GM23338 (cell line): ENCODE data around the gene EVX2. TPM values are rescaled to one million over a fixed set of nuclear protein-coding genes. Genes with fewer than 3 reads are reported as not detected.

ENCODE experiments used
- ATAC-seq: fragments of 200-7000 bp; cut with Tn5 transposase; 3 replicates; pipeline ENCODE4 v1.9.1; 2020
- DNase-seq: peaks from one replicate; pipeline ENCODE4 v3.0.0-alpha.2; 2015; ENCODE audit warnings: low spot score
- H2AFZ ChIP-seq: fragments of 200-600 bp; sonication (generic); 2 replicates; pipeline ENCODE4 v1.8.0; 2016; ENCODE audit warnings: antibody characterized with exemption, mild to moderate bottlenecking, moderate library complexity
- H3F3A ChIP-seq: fragments of 200-600 bp; sonication (generic); replicated peaks from 2 replicates; pipeline ENCODE4 v1.8.0; 2017; ENCODE audit warnings: antibody characterized with exemption, mixed run types, low read depth
- H3K27ac ChIP-seq: fragments of 200-600 bp; sonication (generic); 2 replicates; pipeline ENCODE4 v1.6.1; 2016; ENCODE audit warnings: low read depth
- H3K27me3 ChIP-seq: fragments of 200-600 bp; sonication (generic); 2 replicates; pipeline ENCODE4 v1.8.0; 2016; ENCODE audit warnings: mild to moderate bottlenecking, mixed run types, moderate library complexity; ENCODE audit not compliant: insufficient read depth
- H3K36me3 ChIP-seq: fragments of 200-600 bp; sonication (generic); 2 replicates; pipeline ENCODE4 v1.8.0; 2016; ENCODE audit warnings: mild to moderate bottlenecking; ENCODE audit not compliant: insufficient read depth
- H3K4me1 ChIP-seq: fragments of 200-600 bp; sonication (generic); 2 replicates; pipeline ENCODE4 v1.8.0; 2016; ENCODE audit warnings: mild to moderate bottlenecking, moderate library complexity; ENCODE audit not compliant: insufficient read depth
- H3K4me2 ChIP-seq: fragments of 200-600 bp; sonication (generic); 2 replicates; pipeline ENCODE4 v1.7.1; 2017; ENCODE audit warnings: mixed run types
- H3K4me3 ChIP-seq: fragments of 200-600 bp; sonication (generic); 2 replicates; pipeline ENCODE4 v1.6.1; 2016; ENCODE audit warnings: mixed run types
- H3K79me2 ChIP-seq: fragments of 200-600 bp; sonication (generic); replicated peaks from 2 replicates; pipeline ENCODE4 v1.8.0; 2017; ENCODE audit warnings: mild to moderate bottlenecking; ENCODE audit not compliant: insufficient read depth
- H3K9me2 ChIP-seq: fragments of 200-600 bp; sonication (generic); 2 replicates; pipeline ENCODE4 v1.8.0; 2017; ENCODE audit not compliant: insufficient read depth
- H4K20me1 ChIP-seq: fragments of 200-600 bp; sonication (generic); replicated peaks from 2 replicates; pipeline ENCODE4 v1.8.0; 2017; ENCODE audit warnings: mild to moderate bottlenecking; ENCODE audit not compliant: insufficient read depth
- H3K27ac Mint-ChIP-seq: 2 replicates; pipeline ENCODE4 v1.8.0; 2020; ENCODE audit warnings: inconsistent platforms, mild to moderate bottlenecking, moderate library complexity, mixed read lengths
- H3K27me3 Mint-ChIP-seq: 3 replicates; pipeline ENCODE4 v1.8.0; 2022; ENCODE audit warnings: low read depth, mild to moderate bottlenecking, moderate library complexity, mixed read lengths, inconsistent platforms; ENCODE audit not compliant: insufficient read depth, poor library complexity
- H3K36me3 Mint-ChIP-seq: 3 replicates; pipeline ENCODE4 v1.8.0; 2021; ENCODE audit warnings: low read depth, mild to moderate bottlenecking, inconsistent platforms, moderate library complexity, mixed read lengths
- H3K4me1 Mint-ChIP-seq: 3 replicates; pipeline ENCODE4 v1.8.0; 2020; ENCODE audit warnings: mild to moderate bottlenecking, inconsistent platforms, mixed read lengths
- H3K4me3 Mint-ChIP-seq: 3 replicates; pipeline ENCODE4 v1.8.0; 2021; ENCODE audit warnings: moderate library complexity, mild to moderate bottlenecking, inconsistent platforms, mixed read lengths
- H3K9me3 Mint-ChIP-seq: 3 replicates; pipeline ENCODE4 v1.8.0; 2020; ENCODE audit warnings: moderate library complexity, mild to moderate bottlenecking, inconsistent platforms, mixed read lengths
- ETS1 ChIP-seq: IDR thresholded peaks from 2 replicates; pipeline ENCODE4 v1.6.1; 2016; ENCODE audit warnings: antibody characterized with exemption
- EZH2 ChIP-seq: fragments of 200-600 bp; sonication (generic); IDR thresholded peaks from one replicate; pipeline ENCODE4 v1.8.0; 2017; ENCODE audit warnings: antibody characterized with exemption, mild to moderate bottlenecking, low read depth; ENCODE audit not compliant: unreplicated experiment
- EZH2phosphoT487 ChIP-seq: fragments of 200-600 bp; sonication (generic); IDR thresholded peaks from one replicate; pipeline ENCODE4 v1.8.1; 2018; ENCODE audit warnings: antibody characterized with exemption; ENCODE audit not compliant: unreplicated experiment
- STAT1 ChIP-seq: IDR thresholded peaks from one replicate; pipeline ENCODE4 v1.6.1; 2016; ENCODE audit warnings: antibody characterized with exemption; ENCODE audit not compliant: unreplicated experiment
- polyA plus RNA-seq: library from polyadenylated mRNA; unstranded; fragments of >200 nt; fragmentation: Nextera tagmentation; extraction: Ambion mirVana; gene quantifications from 2 replicates; pipeline ENCODE4 v1.2.1, GENCODE V29; 2016
- total RNA-seq: library from RNA; depleted of rRNA; stranded (reverse); fragments of >200 nt; shearing (Covaris generic); gene quantifications from 2 replicates; pipeline ENCODE4 v1.2.3, GENCODE V29; 2014

The EVX2 gene
- total and polyA plus RNA-seq, 2 experiments from 2014 or later: 0.03 TPM; not detected in 1

- no peak overlapping the region for H3K27ac Mint-ChIP-seq
- peak; percentile 49 for DNase-seq
- no peaks in the 10 kb centered on the region for H3K79me2 ChIP-seq
These were observed 10.5 kb downstream of the EVX2 start for GRCh38 chr2:176072951-176073904.

GRCh38 chr2:176072292-176072669 lies 11.5 kb downstream of the EVX2 start:
- TF ChIP-seq EZH2: peak; percentile 55
- no peak for TF ChIP-seq STAT1

More at GRCh38 chr2:176072951-176073904, 10.5 kb downstream of the EVX2 start:
- peaks cover 23% of the 10 kb centered on the region for H3K4me1 Mint-ChIP-seq
- peaks cover 36% of the 10 kb centered on the region for H4K20me1 ChIP-seq
- no peaks in the 10 kb centered on the region; the same call in 1 of the 2 replicates for H3K36me3 ChIP-seq
- H3K27me3 ChIP-seq: peaks cover 100% of the 10 kb centered on the region
- peak; percentile 38 for ATAC-seq
- H3K4me3 ChIP-seq: 0 out of 2 replicates have a peak overlapping the region, but pooled peaks have one; percentile 32
- H3K4me2 ChIP-seq: peak overlapping the region; percentile 49
- peaks cover 16% of the 10 kb centered on the region for H3F3A ChIP-seq
- H3K9me3 Mint-ChIP-seq: no peaks in the 10 kb centered on the region; the same call in 2 of the 3 replicates
- H3K27me3 Mint-ChIP-seq: peaks cover 99% of the 10 kb centered on the region
- TF ChIP-seq EZH2phosphoT487 (peak; percentile 71), ETS1 (no peak), EZH2 (peak; percentile 92)
- no peak overlapping the region for H2AFZ ChIP-seq
- no peak overlapping the region; the same call in 2 of the 3 replicates for H3K4me3 Mint-ChIP-seq
- no peaks in the 10 kb centered on the region; the same call in 2 of the 3 replicates for H3K36me3 Mint-ChIP-seq
- H3K27ac ChIP-seq: no peak overlapping the region
- peaks cover 22% of the 10 kb centered on the region for H3K4me1 ChIP-seq
- no peaks in the 10 kb centered on the region for H3K9me2 ChIP-seq

More at GRCh38 chr2:176072292-176072669, 11.5 kb downstream of the EVX2 start:
- no peaks in the 10 kb centered on the region; the same call in 1 of the 2 replicates for H3K36me3 ChIP-seq
- Mint-ChIP-seq H3K27ac (no peak overlapping the region), H3K36me3 (no peaks in the 10 kb centered on the region; the same call in 2 of the 3 replicates), H3K27me3 (peaks cover 100% of the 10 kb centered on the region), H3K4me1 (peaks cover 27% of the 10 kb centered on the region; the same call in 2 of the 3 replicates), H3K9me3 (no peaks in the 10 kb centered on the region; the same call in 2 of the 3 replicates), H3K4me3 (no peak overlapping the region)
- no peak overlapping the region for H3K4me3 ChIP-seq
- peaks cover 28% of the 10 kb centered on the region for H3K4me1 ChIP-seq
- no peaks in the 10 kb centered on the region for H3K79me2 ChIP-seq
- H3K27ac ChIP-seq: no peak overlapping the region
- peaks cover 35% of the 10 kb centered on the region for H4K20me1 ChIP-seq
- ATAC-seq (no peak), DNase-seq (no peak)
- no peak overlapping the region for H3K4me2 ChIP-seq
- H3K9me2 ChIP-seq: no peaks in the 10 kb centered on the region
- H3K27me3 ChIP-seq: peaks cover 100% of the 10 kb centered on the region
- no peak overlapping the region for H2AFZ ChIP-seq
- H3F3A ChIP-seq: peaks cover 16% of the 10 kb centered on the region
